ENCODE results near the gene FNIP2. TPM values are rescaled to one million over a fixed set of nuclear protein-coding genes. Genes with fewer than 3 reads are reported as not detected.

FNIP2 gene
- total and polyA plus RNA-seq, 10 of the 15 experiments (the other 5 are each of a cell fraction or from before 2014, with no cell fraction given), result 0.03 to 0.38 (median 0.15) TPM

DNA sequence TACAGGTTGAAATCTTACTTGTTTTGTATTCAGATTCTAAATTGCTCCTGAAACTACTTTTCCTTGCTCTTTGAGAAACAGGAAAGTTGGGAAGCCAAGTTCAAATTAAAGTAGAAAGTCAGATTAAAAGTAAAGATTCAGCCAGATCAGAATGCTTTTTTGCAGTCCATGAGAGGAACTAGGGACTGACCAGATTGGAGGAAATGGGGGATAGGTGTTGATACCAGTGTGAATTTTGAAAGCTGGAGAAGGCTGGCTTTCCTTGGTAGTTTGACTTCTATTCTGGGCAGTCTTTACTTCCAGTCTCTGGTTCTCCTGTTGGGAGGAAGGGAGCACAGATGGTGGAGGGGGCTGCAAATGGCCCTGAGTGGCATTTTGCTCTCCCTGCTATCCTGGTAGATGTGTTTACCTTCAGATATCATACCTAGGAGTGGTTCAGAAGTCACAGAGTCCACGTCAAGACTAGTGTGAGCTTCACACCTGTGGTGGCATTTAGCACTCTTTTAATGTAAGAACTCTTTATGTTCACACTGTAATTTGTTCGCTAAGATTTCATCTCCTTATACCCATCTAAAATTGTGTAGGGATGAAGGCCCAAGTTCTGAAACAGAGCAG, 68.8 kb downstream of the FNIP2 start:
- FAIRE-seq, result no peak
- no peak overlapping the region for H2AFZ ChIP-seq (ENCODE audit: control insufficient read depth, low read depth, low read length)
- H3K9ac ChIP-seq (ENCODE audit: control insufficient read depth, insufficient read depth, low read length), result no peak overlapping the region
- ChIA-PET RAD21 (ENCODE audit: unreplicated experiment) (interaction anchor here (0.7 to 2.7 kb wide), 4 partner anchors 14 to 233 kb away, joined by 3 to 14 read pairs (median 4); no protein-coding TSS in a partner anchor), CTCF (interaction anchor here (1.3 to 2.0 kb wide), 3 partner anchors 12 to 14 kb away, joined by 4 to 8 read pairs (median 5); no protein-coding TSS in a partner anchor), SMC1A (ENCODE audit: uncharacterized antibody, unreplicated experiment) (interaction anchor here (0.6 to 1.8 kb wide), 3 partner anchors 10 to 33 kb away, joined by 3 to 14 read pairs (median 5); no protein-coding TSS in a partner anchor), POLR2A (interaction anchor here (0.6 to 0.7 kb wide), 2 partner anchors 18 to 21 kb away, joined by 5 to 6 read pairs; no protein-coding TSS in a partner anchor)
- no peak overlapping the region for H3K4me3 ChIP-seq
- 78% methylated on average over 2 of the region's 2 CpGs for WGBS (ENCODE audit: insufficient coverage, insufficient replicate concordance, low lambda C conversion rate, missing lambda C conversion rate)
- no peaks in the 10 kb centered on the region for H3K9me3 ChIP-seq (replicated peaks; ENCODE audit: control insufficient read depth, insufficient read depth, low read length)
- no peaks in the 10 kb centered on the region for H3K36me3 ChIP-seq (ENCODE audit: control insufficient read depth in 2 of 2, insufficient read depth in 2 of 2, low read length in 1 of 2)
- H3K27ac ChIP-seq (ENCODE audit: control insufficient read depth, insufficient read depth), result no peak overlapping the region
- no peaks in the 10 kb centered on the region for H3K27me3 ChIP-seq (replicated peaks in 1 of 2; ENCODE audit: control insufficient read depth in 2 of 2, insufficient read depth in 2 of 2, low read length in 1 of 2)
- ATAC-seq, result no peak
- H3K4me2 ChIP-seq (ENCODE audit: control insufficient read depth, insufficient read depth), result no peak overlapping the region
- H3K79me2 ChIP-seq (ENCODE audit: control insufficient read depth, insufficient read depth, low read length), result no peaks in the 10 kb centered on the region
- no peak for DNase-seq (ENCODE audit: low read depth, low spot score)
- H4K20me1 ChIP-seq (ENCODE audit: control insufficient read depth, insufficient read depth), result no peaks in the 10 kb centered on the region
- intact Hi-C loops (cut with micrococcal nuclease; ENCODE audit: unreplicated experiment) (no loop called here), in situ Hi-C loops (cut with MboI) (no loop called here)
- no peaks in the 10 kb centered on the region for H3K4me1 ChIP-seq (ENCODE audit: control insufficient read depth, insufficient read depth, low read length)
- no TSS peak for BruUV-seq (replicated peaks)
- TF ChIP-seq MTA3 (IDR thresholded peaks at IDR 0.05; ENCODE audit: borderline replicate concordance, low read length), result no peak
- no peak for TF ChIP-seq CTCF (IDR thresholded peaks at IDR 0.05 in 2 of 3, conservative IDR thresholded peaks at IDR 0.05 in 1 of 3; ENCODE audit: control insufficient read depth in 2 of 3, extremely low read depth in 1 of 3, insufficient read depth in 1 of 3, low read depth in 3 of 3, low read length in 3 of 3)
- no peak for TF ChIP-seq YBX1 (IDR thresholded peaks at IDR 0.05)
- TF ChIP-seq, protein P1, sequence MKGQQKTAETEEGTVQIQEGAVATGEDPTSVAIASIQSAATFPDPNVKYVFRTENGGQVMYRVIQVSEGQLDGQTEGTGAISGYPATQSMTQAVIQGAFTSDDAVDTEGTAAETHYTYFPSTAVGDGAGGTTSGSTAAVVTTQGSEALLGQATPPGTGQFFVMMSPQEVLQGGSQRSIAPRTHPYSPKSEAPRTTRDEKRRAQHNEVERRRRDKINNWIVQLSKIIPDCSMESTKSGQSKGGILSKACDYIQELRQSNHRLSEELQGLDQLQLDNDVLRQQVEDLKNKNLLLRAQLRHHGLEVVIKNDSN (IDR thresholded peaks at IDR 0.05; ENCODE audit: borderline replicate concordance, extremely low read length, insufficient read depth, low read depth, low read length), result no peak
- no peak for TF ChIP-seq PRDM15 (CRISPR knock-in tag; IDR thresholded peaks at IDR 0.05)
- TF ChIP-seq, protein P2, sequence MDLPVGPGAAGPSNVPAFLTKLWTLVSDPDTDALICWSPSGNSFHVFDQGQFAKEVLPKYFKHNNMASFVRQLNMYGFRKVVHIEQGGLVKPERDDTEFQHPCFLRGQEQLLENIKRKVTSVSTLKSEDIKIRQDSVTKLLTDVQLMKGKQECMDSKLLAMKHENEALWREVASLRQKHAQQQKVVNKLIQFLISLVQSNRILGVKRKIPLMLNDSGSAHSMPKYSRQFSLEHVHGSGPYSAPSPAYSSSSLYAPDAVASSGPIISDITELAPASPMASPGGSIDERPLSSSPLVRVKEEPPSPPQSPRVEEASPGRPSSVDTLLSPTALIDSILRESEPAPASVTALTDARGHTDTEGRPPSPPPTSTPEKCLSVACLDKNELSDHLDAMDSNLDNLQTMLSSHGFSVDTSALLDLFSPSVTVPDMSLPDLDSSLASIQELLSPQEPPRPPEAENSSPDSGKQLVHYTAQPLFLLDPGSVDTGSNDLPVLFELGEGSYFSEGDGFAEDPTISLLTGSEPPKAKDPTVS (IDR thresholded peaks at IDR 0.05; ENCODE audit: low read depth, low read length), result no peak
- no peak for TF ChIP-seq RELA (IDR thresholded peaks at IDR 0.05; ENCODE audit: borderline replicate concordance, partially characterized antibody)
- no peak for TF ChIP-seq SMC3 (IDR thresholded peaks at IDR 0.05; ENCODE audit: borderline replicate concordance, low read length)
- no peak for TF ChIP-seq IKZF2 (IDR thresholded peaks at IDR 0.05)
- TF ChIP-seq BMI1 (IDR thresholded peaks at IDR 0.05; ENCODE audit: borderline replicate concordance), result no peak
- TF ChIP-seq ETV6 (conservative IDR thresholded peaks at IDR 0.05 in 1 of 2, IDR thresholded peaks at IDR 0.05 in 1 of 2; ENCODE audit: borderline replicate concordance in 1 of 2, low read depth in 1 of 2), result no peak

All from GM12878 (cell line).